Esophagus muscularis mucosa (tissue), 4 donors: ENCODE measurements around the gene RAPGEF2. TPM values are rescaled to one million over a fixed set of nuclear protein-coding genes. Genes with fewer than 3 reads are reported as not detected.
"Not testable (repeated sequence)": the region's sequence is repeated elsewhere in the genome, so short reads cannot be mapped to it uniquely, and the experiment has no call there.

Source experiments
- DNase-seq: peaks from one replicate; pipeline ENCODE4 v3.0.0-alpha.2; 2017; ENCODE audit errors: extremely low spot score
- H3K27ac ChIP-seq, 4 donors: fragments of 200-600 bp; sonication (generic); replicated peaks in 1 of 4; 1 replicate in 3 of 4; 2 replicates in 1 of 4; pipeline ENCODE4 v1.5.1; 2016 to 2019; ENCODE audit warnings: mild to moderate bottlenecking in 1 of 4
- H3K27me3 ChIP-seq, 4 donors: fragments of 200-600 bp; sonication (generic); one replicate each; pipeline versions ENCODE4 v1.5.1 to v1.6.0; 2016 to 2019
- H3K36me3 ChIP-seq, 4 donors: fragments of 200-600 bp; sonication (generic); one replicate each; pipeline ENCODE4 v1.5.1; 2016 to 2019
- H3K4me1 ChIP-seq, 4 donors: fragments of 200-600 bp; sonication (generic); one replicate each; pipeline ENCODE4 v1.5.1; 2016 to 2019
- H3K4me3 ChIP-seq, 4 donors: fragments of 200-600 bp; sonication (generic); 1 replicate in 2 of 4; 2 replicates in 2 of 4; pipeline ENCODE4 v1.5.1; 2016 to 2019; ENCODE audit warnings: mild to moderate bottlenecking in 4 of 4, moderate library complexity in 1 of 4
- H3K9me3 ChIP-seq, 4 donors: fragments of 200-600 bp; sonication (generic); 1 replicate in 3 of 4; 2 replicates in 1 of 4; pipeline ENCODE4 v1.5.1; 2016 to 2019
- CTCF ChIP-seq, 3 experiments: fragments of 200-600 bp in 2 of 3; fragments of 450-650 bp in 1 of 3; sonication (generic) in 2 of 3; IDR thresholded peaks; one replicate each; pipeline ENCODE4 v1.5.1; 2017 to 2019; ENCODE audit warnings: antibody characterized with exemption in 3 of 3, mild to moderate bottlenecking in 2 of 3, moderate library complexity in 1 of 3
- EP300 ChIP-seq: sonication (generic); formaldehyde crosslinking; IDR thresholded peaks from one replicate; pipeline ENCODE4 v1.6.1; 2017; ENCODE audit warnings: antibody characterized with exemption
- POLR2A ChIP-seq: fragments of 450-650 bp; IDR thresholded peaks from one replicate; pipeline ENCODE4 v1.6.1; 2017; ENCODE audit warnings: antibody characterized with exemption, moderate library complexity, mild to moderate bottlenecking, low read depth
- POLR2AphosphoS5 ChIP-seq, 2 donors: sonication (generic); formaldehyde crosslinking; IDR thresholded peaks; one replicate each; pipeline ENCODE4 v1.6.1; 2017; ENCODE audit warnings: antibody characterized with exemption in 2 of 2
- WGBS: methylation state at CpG from one replicate; pipeline ENCODE4 v1.1.5; 2018; 5-methylcytosine and 5-hydroxymethylcytosine counted together
- intact Hi-C: fragments of 100-400 bp; cut with DNase I; formaldehyde crosslinking; loops from one replicate; pipeline ENCODE4 v1.15.1; 2023
- total RNA-seq, 4 donors: library from RNA; depleted of rRNA; stranded (reverse); fragments of >200 nt; gene quantifications; one replicate each; pipeline versions ENCODE4 v1.1.0 to v1.2.1, GENCODE V29; 2016

The RAPGEF2 gene
- total RNA-seq, 4 donors from 2014 or later: 55.6 to 61.5 (median 58.4) TPM

GRCh38 chr4:159248384-159249178 is 145.7 kb downstream of the RAPGEF2 start:
- Histone ChIP-seq H3K27ac (peak overlapping the region in 3 of 4 donors; percentile 18 to 32 (median 18)), H3K4me1 (peaks cover 20 to 30% (median 23%) of the 10 kb centered on the region in 4 donors), H3K36me3 (peaks cover 0 to 14% (median 7%) of the 10 kb centered on the region in 4 donors), H3K27me3 (no peaks in the 10 kb centered on the region), H3K4me3 (peak overlapping the region; percentile 14 to 39 (median 22)), H3K9me3 (no peaks in the 10 kb centered on the region)
- no peak for DNase-seq
- intact Hi-C loops: no loop called here
- 54% methylated on average over 7 of the region's 7 CpGs for WGBS
- TF ChIP-seq POLR2A (no peak), CTCF (IDR thresholded peaks at IDR 0.05) (no peak), POLR2AphosphoS5 (IDR thresholded peaks at IDR 0.05) (peak in 1 of 2 donors; percentile 32), EP300 (no peak)

- no peak for TF ChIP-seq EP300
- no peak for TF ChIP-seq CTCF (IDR thresholded peaks at IDR 0.05)
- no peak for TF ChIP-seq POLR2A
- no peak for TF ChIP-seq POLR2AphosphoS5 (IDR thresholded peaks at IDR 0.05)
- Histone ChIP-seq H3K9me3 (no peaks in the 10 kb centered on the region), H3K27me3 (no peaks in the 10 kb centered on the region), H3K4me1 (peaks cover 20 to 30% (median 23%) of the 10 kb centered on the region in 4 donors), H3K36me3 (peaks cover 0 to 14% (median 7%) of the 10 kb centered on the region in 4 donors), H3K27ac (no peak overlapping the region), H3K4me3 (no peak overlapping the region)
- WGBS: 98% methylated on average over 17 of the region's 35 CpGs
- no peak for DNase-seq
- intact Hi-C loops: no loop called here
Observed at GRCh38 chr4:159250751-159251325, 148.0 kb downstream of the RAPGEF2 start.

GRCh38 chr4:159251580-159251979 is 148.7 kb downstream of the RAPGEF2 start:
- not testable (repeated sequence) for H3K27ac ChIP-seq
- 98% methylated on average over 14 of the region's 14 CpGs for WGBS

GRCh38 chr4:159252491-159252890 is 149.6 kb downstream of the RAPGEF2 start:
- peak overlapping the region in 2 of 4 donors; percentile 29 to 45 for H3K27ac ChIP-seq
- TF ChIP-seq EP300 (no peak), CTCF (IDR thresholded peaks at IDR 0.05) (no peak), POLR2A (no peak), POLR2AphosphoS5 (IDR thresholded peaks at IDR 0.05) (no peak)

More at GRCh38 chr4:159251580-159251979, 148.7 kb downstream of the RAPGEF2 start:
- H3K27me3 ChIP-seq, DNase-seq, intact Hi-C loops, H3K4me3 ChIP-seq, H3K9me3 ChIP-seq: not testable (repeated sequence)
- H3K4me1 ChIP-seq: peaks cover 20 to 30% (median 23%) of the 10 kb centered on the region in 4 donors
- peaks cover 0 to 14% (median 7%) of the 10 kb centered on the region in 4 donors for H3K36me3 ChIP-seq

GRCh38 chr4:159256037-159256436 is 153.2 kb downstream of the RAPGEF2 start:
- no peak overlapping the region for H3K27ac ChIP-seq
- intact Hi-C loops: no loop called here

More at GRCh38 chr4:159252491-159252890, 149.6 kb downstream of the RAPGEF2 start:
- intact Hi-C loops: no loop called here
- Histone ChIP-seq H3K36me3 (peaks cover 0 to 14% (median 7%) of the 10 kb centered on the region in 4 donors), H3K9me3 (no peaks in the 10 kb centered on the region), H3K4me1 (peaks cover 21 to 30% (median 24%) of the 10 kb centered on the region in 4 donors), H3K27me3 (no peaks in the 10 kb centered on the region), H3K4me3 (no peak overlapping the region)
- 44% methylated on average over 4 of the region's 4 CpGs for WGBS
- no peak for DNase-seq

More at GRCh38 chr4:159256037-159256436, 153.2 kb downstream of the RAPGEF2 start:
- no peaks in the 10 kb centered on the region for H3K27me3 ChIP-seq
- H3K36me3 ChIP-seq: peaks cover 0 to 9% (median 3%) of the 10 kb centered on the region in 4 donors
- no peaks in the 10 kb centered on the region for H3K9me3 ChIP-seq
- H3K4me3 ChIP-seq: no peak overlapping the region
- DNase-seq: no peak
- 93% methylated on average over 2 of the region's 2 CpGs for WGBS
- TF ChIP-seq EP300 (no peak), POLR2A (no peak), CTCF (IDR thresholded peaks at IDR 0.05) (no peak), POLR2AphosphoS5 (IDR thresholded peaks at IDR 0.05) (no peak)
- peaks cover 6 to 15% (median 12%) of the 10 kb centered on the region in 4 donors for H3K4me1 ChIP-seq
